HUES64 (cell line): Measurements from ENCODE around the gene STK11IP.

Experiments used
- H3K27ac ChIP-seq: 2 replicates; pipeline ENCODE4 v1.7.0; 2013; ENCODE audit warnings: low read depth, low read length, inconsistent platforms
- H3K27me3 ChIP-seq: 2 replicates; pipeline ENCODE4 v1.6.1; 2013; ENCODE audit warnings: mild to moderate bottlenecking, low read length; ENCODE audit not compliant: insufficient read depth
- H3K36me3 ChIP-seq: 2 replicates; pipeline ENCODE4 v1.6.1; 2013; ENCODE audit warnings: mild to moderate bottlenecking, low read length; ENCODE audit not compliant: insufficient read depth
- H3K4me1 ChIP-seq: 2 replicates; pipeline ENCODE4 v1.6.1; 2013; ENCODE audit warnings: mild to moderate bottlenecking, low read length, moderate library complexity; ENCODE audit not compliant: insufficient read depth
- H3K4me3 ChIP-seq: 2 replicates; pipeline ENCODE4 v1.5.1; 2013; ENCODE audit warnings: mild to moderate bottlenecking, low read length, moderate library complexity
- H3K9ac ChIP-seq: 2 replicates; pipeline ENCODE4 v1.6.1; 2013; ENCODE audit warnings: mild to moderate bottlenecking, low read depth, low read length
- H3K9me3 ChIP-seq: 2 replicates; pipeline ENCODE4 v1.6.1; 2013; ENCODE audit warnings: low read depth, low read length; ENCODE audit not compliant: insufficient read depth
- WGBS: fragments of 150-250, 120-280 bp; methylation state at CpG from one replicate; pipeline ENCODE4 v1.1.7; 2013; ENCODE audit warnings: missing lambda C conversion rate; 5-methylcytosine and 5-hydroxymethylcytosine counted together

Gene STK11IP

GRCh38 chr2:219572237-219573001, 25.2 kb upstream of the STK11IP start, which contains the start of gene INHA:
INHA (plus strand) TSS chr2:219572310; CDS start chr2:219572375, 65 bp downstream.
- peaks cover 32% of the 10 kb centered on the region for H3K4me1 ChIP-seq
- no peaks in the 10 kb centered on the region for H3K9me3 ChIP-seq
- peaks cover 13% of the 10 kb centered on the region for H3K27me3 ChIP-seq
- peak within 1 kb of the TSS; percentile 92 for H3K27ac ChIP-seq
- H3K9ac ChIP-seq: peak within 1 kb of the TSS; percentile 84
- H3K4me3 ChIP-seq: peak within 1 kb of the TSS; percentile 78
- WGBS: 84% methylated on average over 13 of the region's 13 CpGs
- H3K36me3 ChIP-seq: peaks cover 20% of the 10 kb centered on the region

GRCh38 chr2:219573166-219573565, 24.5 kb upstream of the STK11IP start:
- H3K9me3 ChIP-seq: no peaks in the 10 kb centered on the region
- peaks cover 13% of the 10 kb centered on the region for H3K36me3 ChIP-seq
- no peak overlapping the region for H3K4me3 ChIP-seq
- H3K27me3 ChIP-seq: peaks cover 13% of the 10 kb centered on the region
- no peak overlapping the region for H3K27ac ChIP-seq
- H3K4me1 ChIP-seq: peaks cover 37% of the 10 kb centered on the region
- 89% methylated on average over 5 of the region's 5 CpGs for WGBS
- H3K9ac ChIP-seq: no peak overlapping the region

- Histone ChIP-seq H3K4me1 (peaks cover 38% of the 10 kb centered on the region), H3K27me3 (peaks cover 9% of the 10 kb centered on the region), H3K9ac (no peak overlapping the region), H3K9me3 (no peaks in the 10 kb centered on the region), H3K4me3 (no peak overlapping the region), H3K27ac (no peak overlapping the region), H3K36me3 (peaks cover 3% of the 10 kb centered on the region)
- 91% methylated on average over 22 of the region's 22 CpGs for WGBS
Measured at GRCh38 chr2:219574484-219575311, 23.0 kb upstream of the STK11IP start.

- no peaks in the 10 kb centered on the region for H3K36me3 ChIP-seq
- no peak overlapping the region for H3K4me3 ChIP-seq
- WGBS: 86% methylated on average over 6 of the region's 6 CpGs
- H3K9me3 ChIP-seq: no peaks in the 10 kb centered on the region
- no peaks in the 10 kb centered on the region for H3K27me3 ChIP-seq
- peaks cover 34% of the 10 kb centered on the region for H3K4me1 ChIP-seq
- no peak overlapping the region for H3K27ac ChIP-seq
- no peak overlapping the region for H3K9ac ChIP-seq
Measured at GRCh38 chr2:219575566-219576504, 21.8 kb upstream of the STK11IP start.

GRCh38 chr2:219576505-219577388, 20.9 kb upstream of the STK11IP start:
- no peak overlapping the region for H3K9ac ChIP-seq
- no peak overlapping the region for H3K27ac ChIP-seq
- WGBS: 28% methylated on average over 14 of the region's 15 CpGs
- no peaks in the 10 kb centered on the region for H3K36me3 ChIP-seq
- H3K27me3 ChIP-seq: no peaks in the 10 kb centered on the region
- peaks cover 31% of the 10 kb centered on the region for H3K4me1 ChIP-seq
- peak overlapping the region; percentile 28; the same call in 1 of the 2 replicates for H3K4me3 ChIP-seq
- no peaks in the 10 kb centered on the region for H3K9me3 ChIP-seq

- Histone ChIP-seq H3K4me3 (no peak overlapping the region), H3K4me1 (peaks cover 24% of the 10 kb centered on the region), H3K9ac (no peak overlapping the region), H3K27me3 (no peaks in the 10 kb centered on the region), H3K27ac (no peak overlapping the region), H3K36me3 (no peaks in the 10 kb centered on the region), H3K9me3 (no peaks in the 10 kb centered on the region)
- WGBS: 90% methylated on average over 8 of the region's 8 CpGs
Measured at GRCh38 chr2:219578811-219579613, 18.6 kb upstream of the STK11IP start.

GRCh38 chr2:219581346-219581745, 16.3 kb upstream of the STK11IP start:
- Histone ChIP-seq H3K27me3 (no peaks in the 10 kb centered on the region), H3K9ac (no peak overlapping the region), H3K36me3 (no peaks in the 10 kb centered on the region), H3K4me1 (peaks cover 22% of the 10 kb centered on the region), H3K9me3 (no peaks in the 10 kb centered on the region), H3K4me3 (no peak overlapping the region), H3K27ac (no peak overlapping the region)
- WGBS: 87% methylated on average over 2 of the region's 2 CpGs

GRCh38 chr2:219591091-219591490, 6.6 kb upstream of the STK11IP start:
- Histone ChIP-seq H3K27ac (no peak overlapping the region), H3K4me1 (peaks cover 8% of the 10 kb centered on the region; the same call in 1 of the 2 replicates), H3K27me3 (peaks cover 2% of the 10 kb centered on the region; the same call in 1 of the 2 replicates), H3K4me3 (no peak overlapping the region), H3K9ac (no peak overlapping the region), H3K9me3 (no peaks in the 10 kb centered on the region), H3K36me3 (no peaks in the 10 kb centered on the region)
- 54% methylated on average over 4 of the region's 4 CpGs for WGBS

- Histone ChIP-seq H3K27ac (no peak overlapping the region), H3K27me3 (no peaks in the 10 kb centered on the region), H3K36me3 (no peaks in the 10 kb centered on the region), H3K9ac (0 out of 2 replicates have a peak overlapping the region, but pooled peaks have one; percentile 36), H3K9me3 (no peaks in the 10 kb centered on the region), H3K4me1 (peaks cover 18% of the 10 kb centered on the region), H3K4me3 (no peak overlapping the region)
- 89% methylated on average over 6 of the region's 6 CpGs for WGBS
Measured at GRCh38 chr2:219592736-219593135, 4.9 kb upstream of the STK11IP start.
